ENCODE measurements around the gene ARHGEF40. TPM values are rescaled to one million over a fixed set of nuclear protein-coding genes. Genes with fewer than 3 reads are reported as not detected.
A peak's percentile ranks its signal among the peaks of the same experiment; 100 is the strongest.

Gene ARHGEF40
- total RNA-seq, 1 experiment from 2014 or later: 42.2 TPM

DNA sequence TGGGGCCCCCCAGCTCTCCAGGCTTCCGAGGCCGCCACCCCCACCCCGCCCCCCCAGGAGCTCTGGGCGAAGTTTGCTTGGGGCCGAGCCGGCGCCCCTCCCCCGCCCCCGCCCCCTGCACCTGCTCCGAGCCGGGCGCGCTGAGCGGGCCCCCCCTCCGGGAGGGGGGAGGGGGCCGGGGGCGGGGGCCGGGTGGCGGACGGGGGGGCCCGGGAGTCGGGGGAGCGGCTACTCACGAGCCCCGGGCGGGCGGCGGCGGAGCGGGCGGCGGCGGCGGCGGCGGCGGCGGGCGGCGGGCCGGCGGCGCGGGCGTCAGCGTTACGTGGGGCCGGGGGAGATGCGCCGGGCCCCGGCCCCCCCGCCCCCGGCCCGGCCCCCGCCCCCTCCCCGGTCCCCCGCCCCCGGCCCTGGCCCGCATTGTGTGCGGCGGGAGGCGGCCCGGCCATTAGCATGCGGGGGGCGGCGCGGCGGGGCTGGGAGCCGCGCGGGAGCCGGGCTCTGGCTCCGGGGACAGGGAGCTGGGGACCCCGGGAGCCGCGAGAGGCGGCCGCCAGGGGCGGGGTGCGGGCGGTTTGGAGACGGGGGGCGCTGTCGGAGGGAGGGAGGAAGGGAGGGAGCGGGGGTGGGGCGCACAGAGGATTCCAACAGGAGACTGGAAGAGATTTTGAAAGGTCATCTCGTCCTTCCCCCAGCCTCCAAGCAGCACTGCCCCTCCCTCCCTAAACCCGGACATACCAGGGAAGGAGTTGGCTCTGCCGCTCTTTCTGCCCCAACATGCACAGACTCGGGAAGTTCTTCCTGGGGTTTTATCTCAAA, 28.2 kb downstream of the ARHGEF40 start, which contains the start of gene ZNF219:
Gene ZNF219, minus strand, starts transcription at position 580 of the 816 bp plus-strand sequence. CDS start 5,064 bp downstream, outside the sequence.
- Histone ChIP-seq H3K4me3 (peak within 1 kb of the TSS; percentile 39), H3K4me1 (replicated peaks) (peaks cover 14% of the 10 kb centered on the region), H3K9me3 (replicated peaks) (no peaks in the 10 kb centered on the region), H3K27ac (no peak within 1 kb of the TSS), H3K27me3 (replicated peaks) (peaks cover 5% of the 10 kb centered on the region; the same call in 1 of the 2 replicates), H3K36me3 (no peaks in the 10 kb centered on the region)
- peak in 1 of 2 experiments; percentile 19 for DNase-seq (ENCODE audit: low read depth in 1 of 2, low spot score in 2 of 2)

DNA sequence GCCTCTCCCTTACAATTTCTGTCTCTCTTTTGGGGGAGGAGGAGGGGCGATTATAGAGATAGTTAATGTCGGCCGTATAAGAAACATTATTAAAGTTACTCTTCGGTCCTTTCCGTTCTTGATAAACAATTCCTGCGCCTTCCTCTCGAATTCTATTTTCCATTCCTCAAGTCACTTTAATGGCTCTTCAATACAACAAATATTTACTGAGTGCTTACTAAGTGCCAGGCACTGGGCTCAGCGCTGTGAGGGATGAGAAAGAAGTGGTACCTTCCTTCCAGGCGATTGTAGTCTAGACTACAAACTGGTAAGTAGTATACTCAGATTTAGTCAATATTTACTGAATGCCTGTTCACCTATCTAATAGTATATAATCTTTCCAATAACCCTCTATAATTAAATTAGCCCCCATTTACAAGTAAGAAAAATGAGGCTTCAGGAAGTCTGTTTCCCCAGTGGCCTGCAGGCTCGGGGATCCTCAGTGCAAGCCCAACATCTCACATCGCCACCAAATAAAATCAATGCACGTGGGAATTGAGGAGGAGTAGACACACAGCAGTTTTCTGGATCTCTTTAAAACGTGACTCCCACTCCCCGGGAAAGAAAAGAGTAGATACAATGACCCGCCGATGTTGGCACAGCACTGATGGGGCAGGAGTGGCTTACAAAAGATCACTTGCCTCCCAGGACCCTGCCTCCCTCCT, 28.9 kb downstream of the ARHGEF40 start:
- peaks cover 17% of the 10 kb centered on the region for H3K4me1 ChIP-seq (replicated peaks)
- H3K27ac ChIP-seq: no peak overlapping the region
- no peaks in the 10 kb centered on the region for H3K9me3 ChIP-seq (replicated peaks)
- H3K27me3 ChIP-seq (replicated peaks): peaks cover 5% of the 10 kb centered on the region; the same call in 1 of the 2 replicates
- H3K36me3 ChIP-seq: no peaks in the 10 kb centered on the region
- peak overlapping the region; percentile 39 for H3K4me3 ChIP-seq
- DNase-seq (ENCODE audit: low read depth in 1 of 2, low spot score in 2 of 2): no peak

DNA sequence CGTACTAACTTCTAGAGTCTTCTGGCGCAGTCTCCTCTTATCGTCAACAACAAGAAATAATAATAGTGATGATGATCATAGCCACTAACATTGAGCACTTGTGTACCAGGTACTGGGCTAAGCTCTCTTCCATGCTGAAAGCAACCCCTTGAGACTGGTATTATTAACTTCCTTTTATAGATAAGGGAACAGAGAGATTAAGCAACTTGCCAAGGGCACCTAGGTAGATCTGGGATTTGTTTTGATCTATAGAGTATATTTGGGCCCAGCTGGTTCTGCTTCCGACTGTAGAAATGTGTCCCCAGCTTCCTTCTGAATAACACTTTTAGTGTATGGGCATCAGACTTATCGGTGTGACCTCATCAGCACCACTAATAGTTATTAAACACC, 29.5 kb downstream of the ARHGEF40 start:
- Histone ChIP-seq H3K27ac (no peak overlapping the region), H3K4me3 (no peak overlapping the region), H3K9me3 (replicated peaks) (no peaks in the 10 kb centered on the region), H3K36me3 (no peaks in the 10 kb centered on the region), H3K4me1 (replicated peaks) (peaks cover 20% of the 10 kb centered on the region), H3K27me3 (replicated peaks) (peaks cover 5% of the 10 kb centered on the region; the same call in 1 of the 2 replicates)
- no peak for DNase-seq (ENCODE audit: low read depth in 1 of 2, low spot score in 2 of 2)

DNA sequence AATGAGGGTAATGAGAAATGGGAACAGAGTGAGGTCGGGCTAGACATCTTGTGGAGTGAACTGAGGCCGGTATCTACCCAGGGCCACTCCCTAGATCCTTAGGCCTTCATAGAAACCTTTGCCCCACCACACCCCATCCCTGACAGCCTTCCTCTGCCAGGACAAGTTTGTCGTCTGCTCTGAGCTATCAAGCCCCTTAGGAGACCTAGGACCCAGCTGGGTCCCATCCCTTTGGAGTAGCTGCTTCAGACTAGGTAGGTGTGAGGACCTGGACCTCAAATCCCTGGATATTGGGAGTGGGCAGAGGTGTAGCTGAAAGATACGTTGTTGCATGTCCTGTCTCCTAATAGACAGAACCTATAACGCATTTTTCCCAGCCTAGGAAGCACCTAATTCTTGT, 30.8 kb downstream of the ARHGEF40 start, which contains the start of gene TMEM253:
Gene TMEM253, plus strand, starts transcription at position 136 of the 400 bp plus-strand sequence. CDS start 278 bp downstream, outside the sequence.
- no peaks in the 10 kb centered on the region for H3K9me3 ChIP-seq (replicated peaks)
- H3K27ac ChIP-seq: no peak within 1 kb of the TSS
- no peak within 1 kb of the TSS for H3K4me3 ChIP-seq
- H3K4me1 ChIP-seq (replicated peaks): peaks cover 23% of the 10 kb centered on the region
- H3K36me3 ChIP-seq: no peaks in the 10 kb centered on the region
- no peak for DNase-seq (ENCODE audit: low read depth in 1 of 2, low spot score in 2 of 2)
- H3K27me3 ChIP-seq (replicated peaks): peaks cover 5% of the 10 kb centered on the region; the same call in 1 of the 2 replicates

DNA sequence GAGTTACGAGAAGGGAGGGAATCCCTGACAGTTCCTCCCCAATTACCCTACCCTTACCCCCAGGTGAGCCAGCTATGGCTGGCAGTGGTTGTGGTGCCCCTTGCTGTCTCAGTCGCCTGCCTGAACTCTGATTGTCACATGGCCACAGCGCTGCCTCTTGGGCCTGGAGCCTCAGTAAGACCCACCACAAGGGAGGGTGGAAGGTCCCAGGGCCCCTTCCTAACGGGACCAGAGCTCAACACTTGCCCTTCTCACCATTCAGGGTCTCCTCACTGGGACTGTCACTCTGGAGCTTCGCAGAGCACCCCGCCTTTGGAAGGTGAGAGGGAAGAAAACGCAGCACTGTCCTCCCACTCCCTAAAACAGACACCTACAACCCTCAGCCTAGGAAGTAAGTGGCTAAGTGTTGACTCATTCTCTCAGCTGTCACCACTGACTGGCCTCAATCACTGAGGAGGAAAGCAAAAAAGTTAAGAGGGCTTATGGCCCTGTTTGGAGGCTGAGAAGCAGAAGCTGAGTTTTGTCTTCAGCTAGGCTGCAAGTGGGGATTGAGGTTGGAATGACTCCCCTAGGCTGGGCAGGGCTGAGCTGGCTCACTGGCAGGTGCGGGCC, 31.8 kb downstream of the ARHGEF40 start:
- peaks cover 5% of the 10 kb centered on the region; the same call in 1 of the 2 replicates for H3K27me3 ChIP-seq (replicated peaks)
- peaks cover 30% of the 10 kb centered on the region for H3K4me1 ChIP-seq (replicated peaks)
- H3K27ac ChIP-seq: no peak overlapping the region
- no peak overlapping the region for H3K4me3 ChIP-seq
- H3K36me3 ChIP-seq: no peaks in the 10 kb centered on the region
- no peaks in the 10 kb centered on the region for H3K9me3 ChIP-seq (replicated peaks)
- no peak for DNase-seq (ENCODE audit: low read depth in 1 of 2, low spot score in 2 of 2)

DNA sequence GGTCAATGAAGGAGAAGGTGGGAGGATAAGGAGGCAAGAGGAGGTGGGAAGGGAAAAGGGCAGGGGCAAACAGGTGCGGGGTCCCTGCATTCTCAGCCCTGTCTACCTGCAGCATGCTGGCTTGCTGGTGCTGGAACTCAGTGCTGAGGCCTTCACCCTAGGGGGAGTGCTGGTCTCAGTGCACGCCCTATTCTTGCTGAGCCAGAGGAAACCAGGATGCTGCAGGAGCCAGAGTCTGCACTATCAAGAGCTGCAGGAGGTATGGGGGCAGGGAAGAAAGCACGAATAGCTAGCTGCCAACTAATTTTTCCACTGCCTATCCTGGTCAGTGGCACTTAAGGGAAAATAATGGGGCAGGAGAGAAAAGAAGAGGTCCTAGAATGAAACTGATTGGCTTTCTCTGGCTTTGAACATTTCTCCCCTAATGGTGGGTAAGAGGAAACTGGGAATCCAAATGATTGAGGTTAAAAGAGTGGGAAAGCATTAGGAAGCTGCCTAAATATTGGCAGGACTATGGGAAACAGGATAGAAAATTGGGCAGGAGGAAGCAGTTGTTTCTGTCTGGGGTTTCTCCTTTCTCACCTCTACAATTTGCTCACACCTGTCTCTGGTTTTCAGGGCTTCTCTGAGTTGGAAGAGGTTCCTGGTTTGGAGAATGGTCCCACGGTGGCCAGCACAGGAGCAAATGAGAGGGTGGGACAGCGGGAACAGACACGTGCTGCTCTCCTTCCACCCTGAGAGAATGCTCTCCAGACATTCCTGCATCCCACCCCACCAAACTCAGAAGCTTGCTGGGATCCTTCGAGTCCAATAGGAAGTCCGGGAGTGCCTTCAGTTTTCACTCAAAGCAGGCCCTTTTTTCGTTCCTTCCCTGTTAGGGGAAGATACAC, 32.7 kb downstream of the ARHGEF40 start:
- peaks cover 30% of the 10 kb centered on the region for H3K4me1 ChIP-seq (replicated peaks)
- DNase-seq (ENCODE audit: low read depth in 1 of 2, low spot score in 2 of 2): no peak

DNA sequence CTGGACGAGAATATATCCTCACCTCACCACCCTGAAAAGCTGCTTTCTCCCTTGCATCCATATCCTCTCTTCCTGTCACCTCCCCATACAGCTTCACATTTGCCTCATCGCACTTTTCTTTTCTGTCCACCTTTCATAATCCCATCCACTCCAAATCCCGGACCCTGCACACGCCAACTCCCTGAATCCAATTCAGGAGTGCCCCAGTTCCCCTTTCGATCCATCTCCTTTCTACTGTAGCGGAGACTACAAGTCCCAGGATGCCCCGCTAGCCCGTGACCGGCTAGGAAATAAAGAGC, 33.3 kb downstream of the ARHGEF40 start:
- peak overlapping the region; percentile 99 for H3K27ac ChIP-seq
- H3K36me3 ChIP-seq: no peaks in the 10 kb centered on the region
- no peak for DNase-seq (ENCODE audit: low read depth in 1 of 2, low spot score in 2 of 2)
- H3K4me1 ChIP-seq (replicated peaks): peaks cover 30% of the 10 kb centered on the region
- peaks cover 5% of the 10 kb centered on the region; the same call in 1 of the 2 replicates for H3K27me3 ChIP-seq (replicated peaks)
- no peaks in the 10 kb centered on the region for H3K9me3 ChIP-seq (replicated peaks)
- H3K4me3 ChIP-seq: peak overlapping the region; percentile 45

More for the DNA sequence above, 32.7 kb downstream of the ARHGEF40 start:
- no peaks in the 10 kb centered on the region for H3K9me3 ChIP-seq (replicated peaks)
- peak overlapping the region; percentile 45 for H3K4me3 ChIP-seq
- H3K36me3 ChIP-seq: no peaks in the 10 kb centered on the region
- H3K27ac ChIP-seq: no peak overlapping the region
- H3K27me3 ChIP-seq (replicated peaks): peaks cover 5% of the 10 kb centered on the region; the same call in 1 of the 2 replicates

DNA sequence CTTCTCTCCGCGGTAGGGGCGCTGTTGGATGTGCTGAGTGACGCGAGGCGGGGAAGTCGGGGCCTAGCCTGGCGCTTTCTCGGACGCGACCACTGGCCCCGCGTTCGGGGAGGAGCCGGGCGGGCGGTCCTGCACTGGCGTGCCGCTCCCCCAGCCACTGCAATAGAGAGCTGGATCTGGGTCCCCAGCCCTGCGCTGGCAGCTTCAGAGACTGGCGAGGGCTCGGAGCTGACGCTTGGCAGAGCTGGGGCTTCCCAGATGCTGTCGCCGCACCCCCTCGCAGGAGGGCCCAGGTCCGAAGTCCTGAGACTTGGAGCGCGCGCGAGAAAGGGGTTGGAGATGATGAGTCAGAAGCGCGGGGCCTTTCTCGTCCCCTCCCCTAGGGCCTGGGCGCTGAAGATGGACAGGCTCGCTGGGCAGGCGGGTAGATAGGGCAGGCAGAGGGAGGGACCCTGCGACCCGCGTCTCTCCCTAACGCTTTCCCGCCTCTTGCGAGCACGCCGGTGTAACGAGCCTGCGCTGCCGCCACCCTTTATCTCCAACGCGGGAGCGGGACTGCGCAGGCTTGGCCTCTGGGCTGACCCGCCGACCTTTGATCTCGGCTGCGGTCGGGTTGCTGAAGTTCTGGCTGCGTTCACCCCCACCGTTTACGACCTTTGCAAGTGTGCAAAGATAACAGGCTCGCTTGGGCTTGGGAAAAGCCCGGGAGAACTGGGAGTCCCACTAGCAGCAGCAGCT, 33.8 kb downstream of the ARHGEF40 start:
- Histone ChIP-seq H3K27me3 (replicated peaks) (peaks cover 3% of the 10 kb centered on the region; the same call in 1 of the 2 replicates), H3K27ac (peak overlapping the region; percentile 99), H3K36me3 (no peaks in the 10 kb centered on the region), H3K4me1 (replicated peaks) (peaks cover 29% of the 10 kb centered on the region), H3K9me3 (replicated peaks) (no peaks in the 10 kb centered on the region), H3K4me3 (peak overlapping the region; percentile 45)
- DNase-seq (ENCODE audit: low read depth in 1 of 2, low spot score in 2 of 2): peak; percentile 96 to 99

DNA sequence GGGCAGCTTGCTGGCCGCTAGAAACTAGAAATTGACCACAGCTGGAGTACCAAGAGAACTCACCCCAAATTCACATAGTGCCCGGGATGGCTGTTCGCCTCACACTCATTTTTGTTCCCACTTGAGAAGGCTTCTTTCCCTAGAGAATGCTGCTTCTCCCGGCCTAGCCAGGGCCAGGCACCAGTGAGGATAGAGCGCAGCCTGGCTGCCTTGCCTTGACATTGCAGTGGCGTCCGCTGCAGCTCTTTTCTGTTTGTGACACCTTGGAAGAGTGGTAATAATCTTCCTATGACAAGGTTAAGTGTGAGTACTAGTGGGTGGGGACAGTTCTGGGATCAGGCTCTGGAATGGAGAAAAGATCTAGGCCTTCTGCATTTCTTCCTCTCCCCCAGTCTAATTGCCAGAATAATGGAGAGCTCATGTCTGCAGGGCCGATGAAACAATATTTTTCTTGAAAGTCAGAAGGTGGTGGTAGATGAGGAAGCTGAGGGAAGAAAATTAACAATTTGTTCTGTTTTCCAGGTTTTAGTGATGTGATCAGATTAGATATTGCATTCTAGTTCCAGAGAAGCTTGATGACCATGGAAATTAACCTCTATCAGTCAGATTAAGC, 34.5 kb downstream of the ARHGEF40 start:
- Histone ChIP-seq H3K9me3 (replicated peaks) (no peaks in the 10 kb centered on the region), H3K4me1 (replicated peaks) (peaks cover 23% of the 10 kb centered on the region)
- peak; percentile 65 to 72 for DNase-seq (ENCODE audit: low read depth in 1 of 2, low spot score in 2 of 2)

DNA sequence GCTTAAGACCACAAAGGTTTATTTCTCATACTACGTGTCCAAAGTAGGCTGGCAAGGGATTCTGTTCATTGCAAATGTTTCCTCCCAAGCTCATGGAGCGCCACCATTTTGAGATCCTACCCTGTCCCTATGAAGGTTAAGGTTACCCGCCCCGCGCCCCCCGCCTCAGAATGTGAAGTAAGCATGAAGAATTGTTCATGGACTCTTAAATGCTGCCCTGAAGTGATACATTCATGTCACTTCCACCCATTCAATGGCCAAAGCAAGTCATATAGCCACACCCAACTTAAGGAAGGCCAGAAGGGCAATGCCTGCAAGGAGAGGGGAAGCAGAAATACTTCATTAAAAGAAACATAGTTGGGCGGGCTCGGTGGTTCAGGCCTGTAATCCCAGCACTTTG, 35.0 kb downstream of the ARHGEF40 start:
- no peaks in the 10 kb centered on the region for H3K27me3 ChIP-seq (replicated peaks)
- H3K27ac ChIP-seq: no peak overlapping the region
- DNase-seq (ENCODE audit: low read depth in 1 of 2, low spot score in 2 of 2): no peak
- H3K9me3 ChIP-seq (replicated peaks): no peaks in the 10 kb centered on the region
- no peak overlapping the region for H3K4me3 ChIP-seq
- H3K4me1 ChIP-seq (replicated peaks): peaks cover 23% of the 10 kb centered on the region
- no peaks in the 10 kb centered on the region for H3K36me3 ChIP-seq

More for the DNA sequence above, 34.5 kb downstream of the ARHGEF40 start:
- no peaks in the 10 kb centered on the region for H3K36me3 ChIP-seq
- no peaks in the 10 kb centered on the region for H3K27me3 ChIP-seq (replicated peaks)
- H3K27ac ChIP-seq: peak overlapping the region; percentile 99
- peak overlapping the region; percentile 45 for H3K4me3 ChIP-seq

DNA sequence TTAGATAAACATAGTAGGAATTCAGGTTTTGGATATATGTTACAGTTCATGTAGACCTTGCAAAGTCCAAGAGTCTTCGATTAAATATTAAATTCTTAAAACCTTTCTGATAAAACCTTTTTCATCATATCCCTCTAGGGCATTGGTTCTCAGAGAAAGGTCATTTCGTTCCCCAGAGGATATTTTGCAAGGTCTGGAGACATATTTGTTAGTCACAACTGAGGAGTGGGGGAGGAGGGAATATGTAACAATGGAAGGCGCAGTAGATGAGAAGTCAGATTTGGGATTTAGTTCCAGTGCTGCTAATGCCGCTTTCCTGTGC, 36.0 kb downstream of the ARHGEF40 start:
- no peaks in the 10 kb centered on the region for H3K27me3 ChIP-seq (replicated peaks)
- no peak for DNase-seq (ENCODE audit: low read depth in 1 of 2, low spot score in 2 of 2)
- peaks cover 23% of the 10 kb centered on the region for H3K4me1 ChIP-seq (replicated peaks)
- H3K4me3 ChIP-seq: no peak overlapping the region
- H3K9me3 ChIP-seq (replicated peaks): no peaks in the 10 kb centered on the region
- H3K36me3 ChIP-seq: no peaks in the 10 kb centered on the region
- H3K27ac ChIP-seq: no peak overlapping the region
